ENCODE measurements around the gene OVCA2.

The OVCA2 gene

DNA sequence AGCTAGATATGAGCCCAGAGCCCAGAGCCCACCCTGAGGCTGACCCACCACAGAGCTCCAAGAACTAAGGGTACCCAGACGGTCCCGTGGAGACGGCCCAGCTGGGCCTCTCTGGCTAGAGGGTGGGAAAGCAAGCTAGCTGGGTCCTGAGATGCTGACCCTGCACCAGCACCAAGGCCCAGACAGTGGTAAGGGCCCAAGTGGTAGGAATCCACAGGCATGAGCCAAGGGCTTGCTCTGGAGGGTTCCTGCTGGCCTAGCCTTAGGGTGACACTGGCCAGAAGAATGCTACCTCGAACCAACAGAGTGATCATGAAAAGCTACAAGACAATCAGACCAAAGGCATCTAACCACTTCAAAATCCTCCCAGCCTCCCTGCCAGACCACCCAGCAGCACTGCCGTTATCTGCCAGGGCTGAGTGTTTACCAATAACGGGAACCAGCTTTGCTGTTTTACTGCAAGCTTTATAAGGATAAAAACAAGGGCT, 26.3 kb downstream of the OVCA2 start:
- no peak for DNase-seq

DNA sequence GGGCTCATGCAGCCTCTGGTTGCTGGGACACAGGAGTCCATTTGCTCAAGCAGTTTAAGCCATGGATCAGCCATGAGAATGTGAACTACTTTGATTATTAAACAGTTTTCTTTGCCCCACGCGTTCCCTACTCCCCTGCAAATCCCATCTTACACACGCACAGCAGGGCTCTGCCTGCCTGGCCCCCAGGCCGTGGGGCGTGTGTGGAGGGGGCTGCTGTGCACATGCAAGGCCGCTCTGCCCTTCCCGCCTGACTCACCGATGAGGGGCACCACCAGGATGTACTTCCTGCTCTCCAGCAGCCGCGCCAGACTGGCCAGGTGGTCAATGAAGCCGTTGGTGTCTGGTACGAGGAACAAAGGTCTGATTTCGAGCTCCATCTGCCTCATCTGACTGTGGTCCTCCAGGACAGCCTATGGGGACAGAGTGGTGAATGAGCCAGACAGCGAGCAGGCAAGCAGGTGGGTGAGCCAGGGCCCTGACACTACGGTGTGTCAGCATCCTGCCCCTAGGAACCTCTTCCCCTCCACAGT, 26.8 kb downstream of the OVCA2 start:
- DNase-seq, result no peak

GRCh38 chr17:2070241-2071023, 28.6 kb downstream of the OVCA2 start:
- peak; percentile 62 for DNase-seq

DNA sequence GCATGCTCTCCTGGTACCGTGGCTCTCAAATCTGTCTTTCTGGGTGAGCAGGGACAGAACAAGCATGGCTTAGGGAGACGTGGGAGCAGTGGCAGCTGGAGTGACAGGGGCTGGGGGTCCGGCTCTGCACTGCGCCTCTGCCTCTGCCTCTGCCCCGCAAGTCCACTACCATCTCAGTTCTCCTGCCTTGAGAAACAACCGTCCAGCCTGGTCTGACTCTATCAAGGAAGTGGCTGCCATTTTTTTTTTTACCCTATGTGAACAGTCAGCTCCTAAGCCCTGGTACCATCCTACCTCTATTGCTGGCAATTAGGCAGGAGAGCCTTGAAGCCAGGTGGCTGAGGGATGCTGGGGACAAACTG, 29.2 kb downstream of the OVCA2 start:
- no peak for DNase-seq

GRCh38 chr17:2071455-2072281, 29.8 kb downstream of the OVCA2 start:
- DNase-seq, result no peak

- DNase-seq, result no peak
These were observed 33.1 kb downstream of the OVCA2 start for GRCh38 chr17:2074919-2075318.

DNA sequence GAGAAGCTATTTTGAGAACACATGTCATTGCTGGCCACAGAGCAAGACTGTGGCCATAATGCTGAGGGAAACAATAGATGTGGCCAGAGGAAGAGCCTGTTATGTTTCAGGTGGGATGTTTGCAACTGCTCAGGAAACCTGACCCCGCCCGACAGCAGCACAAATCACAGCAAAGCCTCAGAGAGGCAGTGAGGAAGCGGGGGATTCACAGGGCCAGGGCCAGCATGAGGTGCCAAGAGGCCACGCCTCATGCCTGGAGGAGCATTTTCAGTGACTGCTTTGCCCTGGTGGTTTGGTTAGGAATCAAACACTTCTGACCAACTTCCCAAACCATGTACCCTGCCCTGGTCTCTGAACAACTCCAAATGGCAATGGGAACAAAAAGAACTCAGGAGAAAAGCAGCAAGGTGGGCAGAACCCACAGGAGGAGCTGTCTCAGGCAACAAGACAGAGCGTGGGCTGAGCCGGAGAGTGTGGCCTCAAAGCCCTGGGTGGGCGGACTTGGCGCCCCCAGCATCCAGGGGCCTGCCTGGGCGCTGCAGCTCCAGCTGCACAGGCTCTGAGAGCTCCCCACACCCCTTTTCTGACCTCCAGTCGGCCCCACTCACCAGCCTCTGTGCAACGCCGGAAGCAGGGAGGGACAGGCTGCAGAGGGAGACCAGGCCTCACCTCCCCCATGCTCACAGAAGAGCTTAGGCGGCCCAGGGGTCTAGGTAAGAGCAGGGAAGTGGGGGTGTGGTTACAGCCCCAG, 33.7 kb downstream of the OVCA2 start:
- no peak for DNase-seq

DNA sequence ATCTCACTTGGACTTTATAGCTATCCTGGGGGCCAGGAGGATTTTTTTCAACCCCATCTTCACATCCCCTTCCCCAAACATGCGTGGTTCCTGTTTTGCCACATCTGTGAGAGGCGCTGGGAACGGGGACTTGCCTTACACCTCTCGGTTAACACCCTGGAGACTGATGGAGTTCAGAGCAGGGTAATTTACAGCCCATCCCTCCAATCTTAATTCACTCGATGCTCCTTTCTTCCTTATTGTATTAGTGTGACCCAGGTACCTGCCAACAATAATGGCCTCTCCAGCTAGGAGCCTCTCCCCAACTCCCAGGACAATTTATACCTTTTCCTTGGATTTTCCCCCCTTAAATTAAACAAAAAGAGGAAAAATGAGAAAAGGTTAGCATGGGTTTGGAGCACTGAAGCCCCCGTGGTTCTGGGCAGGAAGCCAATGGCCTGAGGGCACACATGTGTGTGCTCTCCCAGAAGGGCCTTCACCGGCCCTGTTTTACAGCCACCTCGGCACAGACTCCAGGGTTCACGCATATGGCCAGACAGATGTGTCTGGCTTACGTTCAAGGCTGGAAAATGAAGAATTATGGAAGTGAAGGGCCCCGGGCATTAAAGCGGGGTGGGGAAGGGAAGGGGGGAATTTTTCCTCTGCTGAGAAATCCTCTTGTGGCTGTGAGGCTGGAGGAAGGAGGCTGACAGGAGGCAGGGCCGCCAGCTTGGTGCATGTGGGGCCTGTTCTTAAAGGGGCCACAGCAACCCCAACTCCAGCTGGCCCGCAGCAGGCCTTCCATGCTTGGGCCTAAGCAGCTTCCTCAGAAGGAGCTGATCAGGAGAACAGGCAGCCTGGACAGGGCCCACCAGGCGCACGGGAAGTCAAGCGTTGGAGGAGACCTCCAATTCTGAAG, 34.5 kb downstream of the OVCA2 start:
- no peak for DNase-seq

DNA sequence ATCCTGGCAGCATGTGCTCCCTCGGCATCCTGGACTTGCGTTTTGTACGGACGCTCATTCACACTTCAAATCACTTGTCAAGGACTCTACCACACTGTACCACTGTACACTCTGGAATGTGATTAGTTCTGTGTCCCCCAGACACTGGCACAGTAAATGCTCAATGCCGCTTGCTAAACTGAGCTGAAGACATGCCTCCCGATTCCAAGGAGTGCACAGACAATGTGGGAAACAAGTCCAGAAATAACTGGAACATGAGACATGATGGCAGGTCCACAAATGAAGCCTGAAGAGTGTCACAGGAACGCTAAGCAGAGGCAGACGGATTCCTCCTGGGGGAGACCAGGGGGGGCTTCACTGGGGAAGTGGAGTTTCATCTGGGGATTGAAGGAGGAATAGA, 35.2 kb downstream of the OVCA2 start:
- no peak for DNase-seq

GRCh38 chr17:2081564-2081963, 39.7 kb downstream of the OVCA2 start:
- no peak for DNase-seq

DNA sequence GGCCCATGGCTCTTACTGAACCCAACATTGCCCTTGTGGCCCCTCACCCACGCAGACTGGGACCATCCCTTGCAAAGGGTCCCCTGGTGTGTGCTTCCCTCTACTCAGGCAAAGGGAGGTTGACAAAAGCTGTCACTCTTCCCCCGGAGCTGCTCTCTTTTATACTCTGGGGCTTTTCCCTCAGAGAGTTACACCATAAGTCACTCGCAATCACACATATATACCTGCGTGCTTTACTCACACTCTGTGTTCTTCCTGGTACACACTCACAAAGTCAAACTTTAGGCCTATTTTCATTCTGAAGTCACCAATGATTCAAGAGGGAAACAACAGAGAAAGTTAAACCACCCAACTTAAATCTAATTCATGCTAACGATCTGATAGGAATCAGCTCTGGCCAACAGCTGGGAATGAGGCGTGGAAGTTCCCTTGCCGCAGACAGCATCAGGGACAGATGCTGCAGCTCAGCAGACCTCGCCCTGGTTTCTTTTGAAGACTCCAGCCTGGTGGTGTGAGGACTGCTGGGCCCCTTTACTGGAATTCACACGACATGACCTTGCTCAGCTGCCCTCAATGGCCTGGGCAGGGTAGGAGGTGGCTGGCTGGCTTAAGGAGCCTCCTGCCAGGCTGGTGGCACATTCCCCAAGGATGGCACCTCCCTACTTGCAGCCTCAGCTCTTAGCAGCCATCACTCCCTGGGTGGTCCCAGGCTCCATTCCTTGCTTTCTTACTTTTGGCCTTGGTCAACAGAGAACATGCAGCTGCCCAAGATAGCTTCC, 40.4 kb downstream of the OVCA2 start:
- DNase-seq, result no peak

DNA sequence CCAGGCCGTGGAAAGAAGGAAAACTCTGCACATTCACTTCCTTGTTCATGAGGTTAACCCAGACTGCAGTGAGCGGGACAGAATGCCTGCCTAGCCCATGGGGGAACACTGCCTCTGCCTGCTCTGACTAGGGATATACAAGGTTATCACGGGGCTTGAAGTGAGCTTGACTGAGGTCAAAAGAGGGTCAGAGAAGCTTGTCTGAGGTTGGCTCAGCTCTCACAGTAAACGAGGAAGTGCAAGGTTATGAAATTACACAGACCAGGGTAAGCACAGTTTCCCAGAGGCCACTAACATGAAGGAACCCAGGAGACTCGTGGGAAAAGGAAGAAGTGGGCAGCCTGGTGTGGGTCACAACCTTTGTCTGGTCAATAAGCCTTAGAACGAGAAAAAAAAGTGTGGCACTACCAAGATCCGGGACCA, 41.8 kb downstream of the OVCA2 start:
- DNase-seq, result peak; percentile 19

GRCh38 chr17:2084036-2084765, 42.4 kb downstream of the OVCA2 start:
- DNase-seq, result no peak

- DNase-seq, result no peak
These were observed 43.2 kb downstream of the OVCA2 start for GRCh38 chr17:2084766-2085647.

DNA sequence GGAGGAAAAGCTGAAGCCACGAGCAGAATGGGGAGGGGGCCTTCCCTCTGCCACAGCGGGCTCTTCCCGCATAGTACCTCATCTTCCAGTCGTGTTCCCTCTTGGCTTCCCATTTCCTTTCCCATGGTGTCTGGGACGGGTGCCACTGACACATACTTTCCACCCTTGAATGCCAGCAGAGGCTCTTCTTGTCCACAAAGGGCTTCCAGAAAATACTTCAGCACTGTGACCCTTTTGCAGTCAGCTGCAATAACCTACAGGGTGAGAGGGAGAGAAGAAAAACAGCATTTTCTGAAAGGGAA, 43.8 kb downstream of the OVCA2 start:
- no peak for DNase-seq

GRCh38 chr17:2086306-2086705, 44.5 kb downstream of the OVCA2 start:
- no peak for DNase-seq

DNA sequence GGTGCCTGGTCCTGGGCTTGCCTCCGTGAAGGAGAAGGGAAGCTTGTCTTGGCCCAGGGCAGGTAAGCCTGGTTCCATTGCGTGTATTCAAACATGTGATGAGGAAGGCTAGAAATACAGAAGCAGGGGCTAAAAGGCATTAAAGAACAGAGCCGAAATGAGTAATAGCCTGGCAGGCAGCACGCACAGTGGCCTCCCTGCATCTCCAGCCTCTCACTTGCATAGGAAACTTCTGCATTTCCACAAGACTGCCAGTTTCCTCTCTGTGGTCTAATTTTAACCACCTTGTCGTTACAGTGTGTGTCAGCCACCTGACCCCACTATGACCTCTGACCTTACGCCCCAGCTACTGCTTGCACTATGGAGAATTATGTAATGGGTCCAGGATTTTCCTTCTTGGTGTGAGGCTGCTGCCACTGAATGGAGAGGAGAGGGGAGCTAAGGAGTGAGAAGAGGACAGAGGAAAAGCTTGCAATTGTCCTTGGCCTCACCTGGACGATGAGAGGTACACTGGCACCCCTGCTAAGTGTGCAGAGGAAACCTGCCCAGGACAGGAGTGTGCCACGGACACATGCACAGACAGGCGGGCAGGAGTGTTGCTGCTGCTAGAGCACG, 45.9 kb downstream of the OVCA2 start:
- peak; percentile 74 for DNase-seq

GRCh38 chr17:2089021-2089422, 47.2 kb downstream of the OVCA2 start:
- DNase-seq, result no peak

GRCh38 chr17:2090210-2090641, 48.4 kb downstream of the OVCA2 start:
- DNase-seq, result no peak
